A549 (cell line): ENCODE data around the gene VIM. TPM values are rescaled to one million over a fixed set of nuclear protein-coding genes. Genes with fewer than 3 reads are reported as not detected.

Source experiments
- ATAC-seq, 2 experiments: fragments of 200-7000 bp in 1 of 2; fragments of >200 bp in 1 of 2; cut with Nextera tagmentation in 1 of 2; cut with Tn5 transposase in 1 of 2; 3 replicates each; pipeline versions ENCODE4 v1.8.0 to v1.9.1; 2018 to 2020; ENCODE audit warnings: mild to moderate bottlenecking in 1 of 2, moderate library complexity in 1 of 2
- CTCF ChIA-PET: fragments of 300-600 bp; sonication (Branson Sonifier 250); formaldehyde crosslinking; extraction: SDS; loops from one replicate; lab custom pipeline; 2021; ENCODE audit warnings: antibody characterized with exemption, inconsistent platforms; lab: Yijun Ruan, JAX
- POLR2A ChIA-PET: fragments of 350-600 bp; formaldehyde crosslinking; extraction: SDS; loops from one replicate; lab custom pipeline; 2021; ENCODE audit warnings: antibody characterized with exemption, inconsistent platforms; lab: Yijun Ruan, JAX
- DNase-seq, 2 experiments: peaks; one replicate each; pipeline versions ENCODE4 v3.0.0 to v3.0.0-alpha.2; 2011 to 2016; ENCODE audit warnings: low read depth in 1 of 2, low spot score in 1 of 2
- FAIRE-seq: peaks from 2 replicates; lab custom pipeline; 2011; peaks lifted over from hg19 to GRCh38; lab: Jason Lieb, UNC
- H3K27ac ChIP-seq, 2 experiments: fragments of >200 bp; sonication (Bioruptor Twin); formaldehyde crosslinking; 3 replicates each; pipeline ENCODE4 v1.5.1; 2016 to 2017
- H3K4me1 ChIP-seq: fragments of >200 bp; sonication (Bioruptor Twin); formaldehyde crosslinking; 3 replicates; pipeline ENCODE4 v1.6.1; 2016
- H3K4me2 ChIP-seq: fragments of >200 bp; sonication (Bioruptor Twin); formaldehyde crosslinking; 3 replicates; pipeline ENCODE4 v1.6.1; 2016
- H3K4me3 ChIP-seq: fragments of >200 bp; sonication (Bioruptor Twin); formaldehyde crosslinking; 3 replicates; pipeline ENCODE4 v1.5.1; 2016
- H3K9me3 ChIP-seq: fragments of >200 bp; sonication (Bioruptor Twin); formaldehyde crosslinking; 3 replicates; pipeline ENCODE4 v1.6.1; 2016
- BHLHE40 ChIP-seq: IDR thresholded peaks from 2 replicates; pipeline ENCODE4 v1.6.1; 2012; ENCODE audit warnings: low read depth, low read length, inconsistent platforms
- EHF ChIP-seq: fragments of 250-450 bp; sonication (Bioruptor Pico); IDR thresholded peaks from 2 replicates; pipeline ENCODE4 v1.5.0; 2020; ENCODE audit warnings: mild to moderate bottlenecking
- EHMT2 ChIP-seq: fragments of 200-600 bp; sonication (generic); IDR thresholded peaks from 2 replicates; pipeline ENCODE4 v1.6.1; 2016; ENCODE audit warnings: antibody characterized with exemption, low read depth, mild to moderate bottlenecking, moderate library complexity
- FOSB ChIP-seq: fragments of 250-450 bp; sonication (Bioruptor Pico); IDR thresholded peaks from 2 replicates; pipeline ENCODE4 v1.5.0; 2020; ENCODE audit warnings: mild to moderate bottlenecking, moderate library complexity
- GATA3 ChIP-seq: IDR thresholded peaks from 2 replicates; pipeline ENCODE4 v1.6.1; 2012; ENCODE audit warnings: borderline replicate concordance
- HEYL ChIP-seq: fragments of 250-450 bp; sonication (Bioruptor Pico); IDR thresholded peaks from 2 replicates; pipeline ENCODE4 v1.8.0; 2021; ENCODE audit warnings: mild to moderate bottlenecking, moderate library complexity
- HOXB5 ChIP-seq: fragments of 250-450 bp; sonication (Bioruptor Pico); IDR thresholded peaks from 2 replicates; pipeline ENCODE4 v1.5.0; 2020; ENCODE audit warnings: mild to moderate bottlenecking, moderate library complexity
- JUN ChIP-seq, 2 experiments: fragments of >200 bp; sonication (Bioruptor Twin); formaldehyde crosslinking; IDR thresholded peaks; 2 replicates in 1 of 2; 3 replicates in 1 of 2; pipeline ENCODE4 v1.6.1; 2016 to 2017
- JUNB ChIP-seq: fragments of >200 bp; sonication (Bioruptor Twin); formaldehyde crosslinking; IDR thresholded peaks from 2 replicates; pipeline ENCODE4 v1.6.1; 2016
- MAFK ChIP-seq: fragments of 450-650 bp; IDR thresholded peaks from 2 replicates; pipeline ENCODE4 v1.6.1; 2014; ENCODE audit not compliant: partially characterized antibody
- MAZ ChIP-seq: fragments of 150-350 bp; IDR thresholded peaks from 2 replicates; pipeline ENCODE4 v1.6.1; 2014; ENCODE audit warnings: antibody characterized with exemption, low read depth, low read length, borderline replicate concordance
- NPAS2 ChIP-seq: fragments of 250-450 bp; sonication (Bioruptor Pico); IDR thresholded peaks from 2 replicates; pipeline ENCODE4 v1.8.0; 2022; ENCODE audit warnings: mild to moderate bottlenecking, moderate library complexity, borderline replicate concordance
- POLR2A ChIP-seq: IDR thresholded peaks from 2 replicates; pipeline ENCODE4 v1.6.1; 2012; ENCODE audit warnings: mild to moderate bottlenecking, low read length
- POLR2AphosphoS2 ChIP-seq: conservative IDR thresholded peaks from 2 replicates; pipeline ENCODE4 v1.6.1; 2012; ENCODE audit warnings: low read length, improper control_type of control experiment, inconsistent platforms
- RARB ChIP-seq: fragments of 250-450 bp; sonication (Bioruptor Pico); IDR thresholded peaks from 2 replicates; pipeline ENCODE4 v1.8.0; 2021; ENCODE audit warnings: mild to moderate bottlenecking, moderate library complexity
- SMC3 ChIP-seq: fragments of >200 bp; sonication (Bioruptor Twin); formaldehyde crosslinking; IDR thresholded peaks from 3 replicates; pipeline ENCODE4 v1.6.1; 2018; ENCODE audit warnings: inconsistent platforms
- TFCP2L1 ChIP-seq: fragments of 250-450 bp; sonication (Bioruptor Pico); IDR thresholded peaks from 2 replicates; pipeline ENCODE4 v1.5.0; 2021; ENCODE audit warnings: mild to moderate bottlenecking
- TP53 ChIP-seq: fragments of 250-450 bp; sonication (Bioruptor Pico); IDR thresholded peaks from 2 replicates; pipeline ENCODE4 v1.5.0; 2021; ENCODE audit warnings: mild to moderate bottlenecking, moderate library complexity
- ZC3H11A ChIP-seq: fragments of 450-650 bp; IDR thresholded peaks from 2 replicates; pipeline ENCODE4 v1.6.1; 2014; ENCODE audit warnings: antibody characterized with exemption, mild to moderate bottlenecking
- WGBS: methylation state at CpG from one replicate; pipeline ENCODE4 v1.1.6; 2017; ENCODE audit errors: missing lambda C conversion rate; 5-methylcytosine and 5-hydroxymethylcytosine counted together
- polyA plus RNA-seq, 4 experiments: library from polyadenylated mRNA; depleted of rRNA in 3 of 4; stranded (reverse); fragments of >200 nt; fragmentation: RNase III in 1 of 4; extraction: RNeasy Plus Mini Kit Qiagen cat#74134 plus additional on column Dnase treatment in 1 of 4; gene quantifications; 2 replicates in 3 of 4; 3 replicates in 1 of 4; pipeline ENCODE4 v1.2.3, GENCODE V29; 2011 to 2017
- TF ChIP-seq, protein P1 (sequence below): fragments of 450-650 bp; IDR thresholded peaks from 2 replicates; pipeline ENCODE4 v1.6.1; 2014; ENCODE audit warnings: antibody characterized with exemption
- TF ChIP-seq, protein P2 (sequence below): fragments of 250-450 bp; sonication (Bioruptor Pico); IDR thresholded peaks from 2 replicates; pipeline ENCODE4 v1.5.0; 2020; ENCODE audit warnings: low read depth, mild to moderate bottlenecking, moderate library complexity
- TF ChIP-seq, protein P3 (sequence below): fragments of 250-450 bp; sonication (Bioruptor Pico); IDR thresholded peaks from 2 replicates; pipeline ENCODE4 v1.5.0; 2021; ENCODE audit warnings: mild to moderate bottlenecking, moderate library complexity, borderline replicate concordance

The VIM gene
- polyA plus RNA-seq, 2 of the 4 experiments (the other 2 are of a cell fraction) = 830 to 848 TPM

DNA sequence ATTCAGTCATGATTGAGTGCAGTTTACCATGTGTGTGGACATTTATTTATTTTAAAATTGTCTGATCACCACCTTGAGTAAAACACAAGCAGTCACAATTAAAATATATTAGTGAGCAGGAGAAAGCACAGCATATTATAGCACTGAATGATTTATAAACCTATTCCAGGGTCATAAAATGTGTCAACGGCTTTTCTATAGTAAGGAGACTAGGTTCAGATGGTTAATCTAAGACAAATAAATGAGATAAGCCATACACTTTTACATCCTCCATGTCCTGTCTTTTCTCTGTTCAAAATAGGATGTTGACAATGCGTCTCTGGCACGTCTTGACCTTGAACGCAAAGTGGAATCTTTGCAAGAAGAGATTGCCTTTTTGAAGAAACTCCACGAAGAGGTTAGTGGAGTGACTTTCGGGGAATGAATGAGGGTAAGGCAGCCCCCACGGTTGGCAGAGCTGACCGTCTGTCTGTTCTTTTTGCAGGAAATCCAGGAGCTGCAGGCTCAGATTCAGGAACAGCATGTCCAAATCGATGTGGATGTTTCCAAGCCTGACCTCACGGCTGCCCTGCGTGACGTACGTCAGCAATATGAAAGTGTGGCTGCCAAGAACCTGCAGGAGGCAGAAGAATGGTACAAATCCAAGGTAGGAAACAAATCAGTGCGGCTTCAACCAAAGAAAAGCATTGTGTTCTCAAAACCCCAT lies 5.4 kb downstream of the VIM start:
- FAIRE-seq = no peak
- H3K9me3 ChIP-seq = no peaks in the 10 kb centered on the region
- POLR2A ChIA-PET = no interaction called here
- no peak overlapping the region for H3K4me3 ChIP-seq
- peaks cover 36% of the 10 kb centered on the region for H3K4me1 ChIP-seq
- ATAC-seq = no peak
- DNase-seq = no peak
- H3K4me2 ChIP-seq = peak overlapping the region; percentile 97; the same call in 2 of the 3 replicates
- TF ChIP-seq POLR2AphosphoS2 (peak; percentile 84; the same call in 1 of the 2 replicates), ZC3H11A (no peak), HEYL (no peak), TFCP2L1 (no peak), NPAS2 (CRISPR knock-in tag) (no peak), JUN (IDR thresholded peaks at IDR 0.05) (0 out of 5 replicates have a peak, but pooled peaks of 1 of the 2 experiments have one; percentile 4), MAZ (no peak), SMC3 (no peak)
- TF ChIP-seq, all 56 proteins: peak for 2
- WGBS = 91% methylated on average over 14 of the region's 14 CpGs
- CTCF ChIA-PET = interaction anchor here (0.5 to 4.1 kb wide), 4 partner anchors 27 to 391 kb away, joined by 3 to 14 read pairs (median 6); no protein-coding TSS in a partner anchor
- no peak overlapping the region for H3K27ac ChIP-seq

DNA sequence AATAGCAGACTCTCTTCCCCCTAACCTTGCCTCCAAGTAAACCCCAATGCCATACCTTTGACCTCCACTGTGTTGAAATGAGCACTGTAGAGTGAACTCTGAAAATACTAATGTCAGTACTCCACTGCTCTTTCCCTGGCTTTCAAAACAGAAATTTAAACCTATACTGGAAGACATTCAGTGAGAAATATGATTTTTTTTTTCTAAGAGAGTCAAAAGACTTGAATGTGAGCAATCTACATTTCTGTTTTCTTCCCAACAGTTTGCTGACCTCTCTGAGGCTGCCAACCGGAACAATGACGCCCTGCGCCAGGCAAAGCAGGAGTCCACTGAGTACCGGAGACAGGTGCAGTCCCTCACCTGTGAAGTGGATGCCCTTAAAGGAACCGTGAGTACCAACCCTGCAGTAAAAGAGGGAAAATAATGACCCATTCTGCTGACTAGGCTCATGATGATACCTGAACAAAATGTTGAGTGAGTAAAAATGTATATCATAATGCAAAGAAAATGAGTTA lies 6.4 kb downstream of the VIM start:
- 97% methylated on average over 5 of the region's 5 CpGs for WGBS
- DNase-seq (no peak), FAIRE-seq (no peak), ATAC-seq (no peak)
- H3K4me3 ChIP-seq = no peak overlapping the region
- peak; percentile 41 for TF ChIP-seq MAFK
- peak in 1 of 2 experiments; percentile 3; a peak in 1 of 5 replicates for TF ChIP-seq JUN (IDR thresholded peaks at IDR 0.05)
- TF ChIP-seq BHLHE40 = no peak
- ChIA-PET CTCF (interaction anchor here (0.5 to 2.0 kb wide), 5 partner anchors 12 to 1004 kb away, joined by 3 to 5 read pairs (median 3); no protein-coding TSS in a partner anchor), POLR2A (no interaction called here)
- peaks cover 38% of the 10 kb centered on the region for H3K4me1 ChIP-seq
- no peaks in the 10 kb centered on the region for H3K9me3 ChIP-seq
- no peak overlapping the region for H3K27ac ChIP-seq
- no peak overlapping the region for H3K4me2 ChIP-seq

DNA sequence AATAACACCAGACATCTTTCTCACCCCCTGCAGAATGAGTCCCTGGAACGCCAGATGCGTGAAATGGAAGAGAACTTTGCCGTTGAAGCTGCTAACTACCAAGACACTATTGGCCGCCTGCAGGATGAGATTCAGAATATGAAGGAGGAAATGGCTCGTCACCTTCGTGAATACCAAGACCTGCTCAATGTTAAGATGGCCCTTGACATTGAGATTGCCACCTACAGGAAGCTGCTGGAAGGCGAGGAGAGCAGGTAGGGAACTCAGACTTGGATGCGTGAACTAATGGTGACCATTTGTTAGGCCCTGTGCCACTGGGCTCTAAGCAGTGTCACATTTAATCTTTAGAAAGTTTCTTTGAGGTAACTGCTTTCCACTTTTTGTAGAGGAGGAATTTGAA lies 7.1 kb downstream of the VIM start:
- no peak overlapping the region for H3K27ac ChIP-seq
- H3K4me2 ChIP-seq = no peak overlapping the region
- ATAC-seq (no peak), FAIRE-seq (no peak), DNase-seq (peak in 1 of 2 experiments; percentile 58)
- no peaks in the 10 kb centered on the region for H3K9me3 ChIP-seq
- peaks cover 38% of the 10 kb centered on the region for H3K4me1 ChIP-seq
- H3K4me3 ChIP-seq = no peak overlapping the region
- TF ChIP-seq JUN (IDR thresholded peaks at IDR 0.05) = no peak
- 0 out of 3 replicates have a peak, but pooled peaks have one; percentile 17 for TF ChIP-seq SMC3
- ChIA-PET CTCF (interaction anchor here (1.0 to 2.0 kb wide), 3 partner anchors 12 to 1003 kb away, joined by 3 to 5 read pairs (median 3); no protein-coding TSS in a partner anchor), POLR2A (no interaction called here)
- 86% methylated on average over 8 of the region's 8 CpGs for WGBS

DNA sequence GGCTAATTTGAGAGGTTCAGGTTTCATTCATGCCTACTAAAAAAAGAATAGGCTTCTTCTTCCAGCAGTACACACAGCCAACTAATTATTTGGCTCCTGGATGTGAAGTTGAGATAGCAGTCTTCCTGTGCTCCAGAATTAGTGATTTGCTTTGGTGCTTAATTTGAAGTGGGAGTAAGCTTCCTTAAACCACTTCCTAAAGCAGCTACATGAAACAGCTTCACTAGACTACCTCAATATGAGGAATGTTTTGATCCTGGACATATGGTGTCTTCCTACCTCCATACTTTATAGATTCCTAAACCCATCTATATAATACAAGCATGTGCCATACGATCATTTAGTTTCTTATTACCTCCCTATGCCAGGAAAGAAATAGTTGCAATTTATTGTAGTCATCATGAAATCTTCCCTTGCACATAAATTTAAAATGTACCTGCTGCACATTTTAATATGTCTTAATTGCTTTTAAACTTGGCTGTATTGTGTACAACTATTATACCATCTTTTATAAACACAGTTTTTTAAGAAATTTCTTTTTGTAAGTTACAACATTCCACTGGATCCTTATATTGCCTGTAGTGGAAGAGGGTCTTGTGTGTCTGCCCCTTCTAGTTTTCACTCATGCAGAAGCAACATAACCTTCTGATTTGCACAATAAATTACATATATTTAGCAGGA lies 8.6 kb downstream of the VIM start:
- ChIA-PET POLR2A (no interaction called here), CTCF (interaction anchor here (1.0 kb wide), 1 partner anchor 409 kb away, joined by 3 read pairs; no protein-coding TSS in a partner anchor)
- Histone ChIP-seq H3K4me3 (no peak overlapping the region), H3K4me1 (peaks cover 32% of the 10 kb centered on the region), H3K9me3 (no peaks in the 10 kb centered on the region), H3K4me2 (no peak overlapping the region), H3K27ac (no peak overlapping the region)
- no peak for ATAC-seq
- FAIRE-seq = no peak
- TF ChIP-seq FOSB (CRISPR knock-in tag) (0 out of 2 replicates have a peak, but pooled peaks have one; percentile 64), HEYL (no peak)
- TF ChIP-seq, all 56 proteins: peak for 1
- 77% methylated on average over 1 of the region's 1 CpG for WGBS
- no peak for DNase-seq

DNA sequence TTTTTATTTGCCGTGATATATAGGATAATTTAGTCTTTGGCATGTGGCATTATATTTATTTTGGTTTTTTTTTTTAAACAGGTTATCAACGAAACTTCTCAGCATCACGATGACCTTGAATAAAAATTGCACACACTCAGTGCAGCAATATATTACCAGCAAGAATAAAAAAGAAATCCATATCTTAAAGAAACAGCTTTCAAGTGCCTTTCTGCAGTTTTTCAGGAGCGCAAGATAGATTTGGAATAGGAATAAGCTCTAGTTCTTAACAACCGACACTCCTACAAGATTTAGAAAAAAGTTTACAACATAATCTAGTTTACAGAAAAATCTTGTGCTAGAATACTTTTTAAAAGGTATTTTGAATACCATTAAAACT lies 9.1 kb downstream of the VIM start:
- peaks cover 27% of the 10 kb centered on the region for H3K4me1 ChIP-seq
- FAIRE-seq (no peak), ATAC-seq (no peak), DNase-seq (no peak)
- CTCF ChIA-PET = interaction anchor here (0.8 to 1.0 kb wide), 2 partner anchors 394 to 410 kb away, joined by 3 read pairs; no protein-coding TSS in a partner anchor
- 81% methylated on average over 5 of the region's 5 CpGs for WGBS
- no peak overlapping the region for H3K4me3 ChIP-seq
- H3K27ac ChIP-seq = no peak overlapping the region
- POLR2A ChIA-PET = interaction anchor here (0.8 kb wide), 1 partner anchor 9 kb away, joined by 4 read pairs; the partner anchor contains the start of gene VIM
- no peak overlapping the region for H3K4me2 ChIP-seq
- no peak for TF ChIP-seq SMC3
- TF ChIP-seq, protein P1, sequence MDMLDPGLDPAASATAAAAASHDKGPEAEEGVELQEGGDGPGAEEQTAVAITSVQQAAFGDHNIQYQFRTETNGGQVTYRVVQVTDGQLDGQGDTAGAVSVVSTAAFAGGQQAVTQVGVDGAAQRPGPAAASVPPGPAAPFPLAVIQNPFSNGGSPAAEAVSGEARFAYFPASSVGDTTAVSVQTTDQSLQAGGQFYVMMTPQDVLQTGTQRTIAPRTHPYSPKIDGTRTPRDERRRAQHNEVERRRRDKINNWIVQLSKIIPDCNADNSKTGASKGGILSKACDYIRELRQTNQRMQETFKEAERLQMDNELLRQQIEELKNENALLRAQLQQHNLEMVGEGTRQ = no peak
- no peak for TF ChIP-seq POLR2A
- no peak for TF ChIP-seq HOXB5
- TF ChIP-seq JUNB = no peak
- TF ChIP-seq, protein P2, sequence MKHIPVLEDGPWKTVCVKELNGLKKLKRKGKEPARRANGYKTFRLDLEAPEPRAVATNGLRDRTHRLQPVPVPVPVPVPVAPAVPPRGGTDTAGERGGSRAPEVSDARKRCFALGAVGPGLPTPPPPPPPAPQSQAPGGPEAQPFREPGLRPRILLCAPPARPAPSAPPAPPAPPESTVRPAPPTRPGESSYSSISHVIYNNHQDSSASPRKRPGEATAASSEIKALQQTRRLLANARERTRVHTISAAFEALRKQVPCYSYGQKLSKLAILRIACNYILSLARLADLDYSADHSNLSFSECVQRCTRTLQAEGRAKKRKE (CRISPR knock-in tag) = no peak
- no peak for TF ChIP-seq EHMT2
- TF ChIP-seq EHF (CRISPR knock-in tag) = no peak
- no peak for TF ChIP-seq GATA3
- no peak for TF ChIP-seq RARB (CRISPR knock-in tag)
- TF ChIP-seq TP53 (CRISPR knock-in tag) = no peak
- TF ChIP-seq, protein P3, sequence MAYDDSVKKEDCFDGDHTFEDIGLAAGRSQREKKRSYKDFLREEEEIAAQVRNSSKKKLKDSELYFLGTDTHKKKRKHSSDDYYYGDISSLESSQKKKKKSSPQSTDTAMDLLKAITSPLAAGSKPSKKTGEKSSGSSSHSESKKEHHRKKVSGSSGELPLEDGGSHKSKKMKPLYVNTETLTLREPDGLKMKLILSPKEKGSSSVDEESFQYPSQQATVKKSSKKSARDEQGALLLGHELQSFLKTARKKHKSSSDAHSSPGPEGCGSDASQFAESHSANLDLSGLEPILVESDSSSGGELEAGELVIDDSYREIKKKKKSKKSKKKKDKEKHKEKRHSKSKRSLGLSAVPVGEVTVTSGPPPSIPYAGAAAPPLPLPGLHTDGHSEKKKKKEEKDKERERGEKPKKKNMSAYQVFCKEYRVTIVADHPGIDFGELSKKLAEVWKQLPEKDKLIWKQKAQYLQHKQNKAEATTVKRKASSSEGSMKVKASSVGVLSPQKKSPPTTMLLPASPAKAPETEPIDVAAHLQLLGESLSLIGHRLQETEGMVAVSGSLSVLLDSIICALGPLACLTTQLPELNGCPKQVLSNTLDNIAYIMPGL = no peak
- H3K9me3 ChIP-seq = no peaks in the 10 kb centered on the region
